Erythroblast (primary cell): ENCODE data around the gene MYEF2.

ENCODE experiments used
- GATA1 ChIP-seq: IDR thresholded peaks from 2 replicates; pipeline ENCODE4 v1.6.1; 2011; ENCODE audit warnings: low read depth, mild to moderate bottlenecking, control low read depth, low read length, moderate library complexity
- POLR2A ChIP-seq: IDR thresholded peaks from 2 replicates; pipeline ENCODE4 v1.6.1; 2011; ENCODE audit warnings: mild to moderate bottlenecking, low read length

DNA sequence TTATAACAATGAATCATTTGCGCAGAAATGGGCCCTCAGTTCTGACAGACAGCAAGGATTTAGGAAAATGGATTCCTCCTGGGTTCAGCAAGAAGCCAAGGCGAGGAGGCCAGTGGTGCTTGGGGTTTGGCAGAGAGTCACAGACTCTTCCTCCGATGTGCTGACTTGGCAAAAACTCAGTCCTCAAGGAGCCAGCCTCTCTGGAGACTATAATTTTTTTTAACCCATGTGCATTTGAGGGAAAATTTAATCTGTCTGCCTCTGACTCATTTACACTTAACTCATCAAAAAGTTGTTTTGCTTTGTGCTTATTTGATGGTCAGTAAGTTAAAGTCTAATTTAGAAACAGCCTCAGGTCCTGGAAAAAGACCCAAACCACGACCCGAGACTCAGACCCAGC, 91.5 kb downstream of the MYEF2 start:
- no peak for TF ChIP-seq POLR2A
- TF ChIP-seq GATA1 = no peak
